ENCODE data around the gene DLGAP1.

DLGAP1 gene

GRCh38 chr18:3898861-3899613 lies 556.1 kb downstream of the DLGAP1 start:
- no peak for DNase-seq (ENCODE audit: low spot score)

GRCh38 chr18:3892152-3892551 lies 563.0 kb downstream of the DLGAP1 start:
- no peak for DNase-seq (ENCODE audit: low spot score)

- DNase-seq (ENCODE audit: low spot score) = no peak
Measured at GRCh38 chr18:3891245-3891644, 563.9 kb downstream of the DLGAP1 start.

- no peak for DNase-seq (ENCODE audit: low spot score)
Measured at GRCh38 chr18:3889803-3890202, 565.3 kb downstream of the DLGAP1 start.

- no peak for DNase-seq (ENCODE audit: low spot score)
Measured at GRCh38 chr18:3889121-3889520, 566.0 kb downstream of the DLGAP1 start.

- no peak for DNase-seq (ENCODE audit: low spot score)
Measured at GRCh38 chr18:3886575-3887322, 568.4 kb downstream of the DLGAP1 start.

- DNase-seq (ENCODE audit: low spot score) = no peak
Measured at GRCh38 chr18:3885209-3885792, 569.8 kb downstream of the DLGAP1 start.

- no peak for DNase-seq (ENCODE audit: low spot score)
Measured at GRCh38 chr18:3879836-3880120, 575.3 kb downstream of the DLGAP1 start.

- DNase-seq (ENCODE audit: low spot score) = no peak
Measured at GRCh38 chr18:3879114-3879835, 575.8 kb downstream of the DLGAP1 start.

GRCh38 chr18:3878401-3878800 lies 576.7 kb downstream of the DLGAP1 start:
- no peak for DNase-seq (ENCODE audit: low spot score)

GRCh38 chr18:3877678-3878077 lies 577.4 kb downstream of the DLGAP1 start:
- DNase-seq (ENCODE audit: low spot score) = no peak

GRCh38 chr18:3875961-3876360 lies 579.1 kb downstream of the DLGAP1 start:
- DNase-seq (ENCODE audit: low spot score) = no peak

GRCh38 chr18:3875376-3875775 lies 579.7 kb downstream of the DLGAP1 start:
- DNase-seq (ENCODE audit: low spot score) = no peak

GRCh38 chr18:3874581-3874980 lies 580.5 kb downstream of the DLGAP1 start:
- DNase-seq (ENCODE audit: low spot score) = no peak

- no peak for DNase-seq (ENCODE audit: low spot score)
Measured at GRCh38 chr18:3874125-3874524, 581.0 kb downstream of the DLGAP1 start.

- DNase-seq (ENCODE audit: low spot score) = no peak
Measured at GRCh38 chr18:3873698-3874097, 581.4 kb downstream of the DLGAP1 start.

- DNase-seq (ENCODE audit: low spot score) = no peak
Measured at GRCh38 chr18:3873211-3873610, 581.9 kb downstream of the DLGAP1 start.

- no peak for DNase-seq (ENCODE audit: low spot score)
Measured at GRCh38 chr18:3872641-3873040, 582.5 kb downstream of the DLGAP1 start.

GRCh38 chr18:3871687-3872086 lies 583.4 kb downstream of the DLGAP1 start:
- no peak for DNase-seq (ENCODE audit: low spot score)

GRCh38 chr18:3870914-3871313 lies 584.2 kb downstream of the DLGAP1 start:
- no peak for DNase-seq (ENCODE audit: low spot score)

GRCh38 chr18:3869848-3870247 lies 585.3 kb downstream of the DLGAP1 start:
- DNase-seq (ENCODE audit: low spot score) = peak; percentile 47

- no peak for DNase-seq (ENCODE audit: low spot score)
Measured at GRCh38 chr18:3867864-3868311, 587.2 kb downstream of the DLGAP1 start.

GRCh38 chr18:3867236-3867635 lies 587.9 kb downstream of the DLGAP1 start:
- DNase-seq (ENCODE audit: low spot score) = no peak

Data from globus pallidus (tissue), 1 donor.